H1 (cell line): ENCODE measurements around the gene GPR179.

ENCODE experiments used
- POLR2A ChIP-seq, 2 experiments: IDR thresholded peaks; 1 replicate in 1 of 2; 2 replicates in 1 of 2; pipeline ENCODE4 v1.6.1; 2011; ENCODE audit warnings: low read depth in 2 of 2, low read length in 2 of 2, mild to moderate bottlenecking in 2 of 2; ENCODE audit errors: control extremely low read depth in 1 of 2
- RNF2 ChIP-seq: fragments of 200-900, 300-1000 bp; sonication (generic); IDR thresholded peaks from 2 replicates; pipeline ENCODE4 v1.7.1; 2016; ENCODE audit warnings: borderline replicate concordance, low read depth, mild to moderate bottlenecking, antibody characterized with exemption, low read length; ENCODE audit not compliant: poor library complexity, severe bottlenecking; ENCODE audit errors: missing control alignments
- YY1 ChIP-seq: IDR thresholded peaks from 2 replicates; pipeline ENCODE4 v1.6.1; 2011; ENCODE audit warnings: low read depth, mild to moderate bottlenecking, low read length
- TF ChIP-seq, protein P1 (sequence below), 3 experiments: IDR thresholded peaks; 1 replicate in 2 of 3; 2 replicates in 1 of 3; pipeline versions ENCODE4 v1.5.1 to v1.6.1; 2011; ENCODE audit warnings: low read length in 3 of 3, mild to moderate bottlenecking in 3 of 3, inconsistent platforms in 2 of 3, low read depth in 1 of 3, moderate library complexity in 1 of 3; ENCODE audit not compliant: insufficient read depth in 1 of 3; ENCODE audit errors: control extremely low read depth in 1 of 3
- TF ChIP-seq, protein P2 (sequence below): IDR thresholded peaks from 2 replicates; pipeline ENCODE4 v1.6.1; 2011; ENCODE audit warnings: low read length, improper control_type of control experiment

DNA sequence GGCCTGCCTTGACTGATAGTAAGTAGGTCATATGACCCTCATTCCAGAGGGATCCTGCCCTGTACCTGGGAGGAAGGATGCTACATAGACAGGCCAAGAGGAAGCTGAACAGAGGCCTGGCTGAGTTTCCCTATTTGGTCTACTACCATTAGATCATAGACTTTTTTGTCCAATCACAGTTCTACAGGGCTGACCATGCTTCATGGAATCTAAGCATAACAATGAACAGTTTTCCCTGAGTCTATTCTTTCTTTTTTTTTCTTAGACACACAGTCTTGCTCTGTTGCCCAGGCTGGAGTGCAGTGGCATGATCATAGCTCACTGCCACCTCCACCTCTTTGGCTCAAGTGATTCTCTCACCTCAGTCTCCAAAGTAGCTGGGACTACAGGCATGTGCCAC, 3.9 kb downstream of the GPR179 start:
- TF ChIP-seq, protein P1, sequence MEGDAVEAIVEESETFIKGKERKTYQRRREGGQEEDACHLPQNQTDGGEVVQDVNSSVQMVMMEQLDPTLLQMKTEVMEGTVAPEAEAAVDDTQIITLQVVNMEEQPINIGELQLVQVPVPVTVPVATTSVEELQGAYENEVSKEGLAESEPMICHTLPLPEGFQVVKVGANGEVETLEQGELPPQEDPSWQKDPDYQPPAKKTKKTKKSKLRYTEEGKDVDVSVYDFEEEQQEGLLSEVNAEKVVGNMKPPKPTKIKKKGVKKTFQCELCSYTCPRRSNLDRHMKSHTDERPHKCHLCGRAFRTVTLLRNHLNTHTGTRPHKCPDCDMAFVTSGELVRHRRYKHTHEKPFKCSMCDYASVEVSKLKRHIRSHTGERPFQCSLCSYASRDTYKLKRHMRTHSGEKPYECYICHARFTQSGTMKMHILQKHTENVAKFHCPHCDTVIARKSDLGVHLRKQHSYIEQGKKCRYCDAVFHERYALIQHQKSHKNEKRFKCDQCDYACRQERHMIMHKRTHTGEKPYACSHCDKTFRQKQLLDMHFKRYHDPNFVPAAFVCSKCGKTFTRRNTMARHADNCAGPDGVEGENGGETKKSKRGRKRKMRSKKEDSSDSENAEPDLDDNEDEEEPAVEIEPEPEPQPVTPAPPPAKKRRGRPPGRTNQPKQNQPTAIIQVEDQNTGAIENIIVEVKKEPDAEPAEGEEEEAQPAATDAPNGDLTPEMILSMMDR (IDR thresholded peaks at IDR 0.05; ENCODE audit: control extremely low read depth in 1 of 3, insufficient read depth in 1 of 3, low read depth in 1 of 3, low read length in 3 of 3): no peak
- TF ChIP-seq, protein P2, sequence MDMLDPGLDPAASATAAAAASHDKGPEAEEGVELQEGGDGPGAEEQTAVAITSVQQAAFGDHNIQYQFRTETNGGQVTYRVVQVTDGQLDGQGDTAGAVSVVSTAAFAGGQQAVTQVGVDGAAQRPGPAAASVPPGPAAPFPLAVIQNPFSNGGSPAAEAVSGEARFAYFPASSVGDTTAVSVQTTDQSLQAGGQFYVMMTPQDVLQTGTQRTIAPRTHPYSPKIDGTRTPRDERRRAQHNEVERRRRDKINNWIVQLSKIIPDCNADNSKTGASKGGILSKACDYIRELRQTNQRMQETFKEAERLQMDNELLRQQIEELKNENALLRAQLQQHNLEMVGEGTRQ: no peak
- no peak for TF ChIP-seq YY1
- no peak for TF ChIP-seq POLR2A (IDR thresholded peaks at IDR 0.05; ENCODE audit: control extremely low read depth in 1 of 2, low read depth in 2 of 2, low read length in 2 of 2)
- no peak for TF ChIP-seq RNF2
